Activated CD8-positive, alpha-beta memory T cell treated with anti-CD3 and anti-CD28 coated beads for 36 hours (primary cell): ENCODE measurements around the gene MYO1C. TPM values are rescaled to one million over a fixed set of nuclear protein-coding genes. Genes with fewer than 3 reads are reported as not detected.

ENCODE experiments used
- CTCF ChIA-PET: fragments of 350-600 bp; sonication (Branson Sonifier 250); formaldehyde crosslinking; loops from one replicate; lab custom pipeline; 2021; ENCODE audit warnings: antibody characterized with exemption; lab: Charles Lee
- POLR2A ChIA-PET: fragments of 350-600 bp; sonication (Branson Sonifier 250); formaldehyde crosslinking; loops from one replicate; lab custom pipeline; 2021; ENCODE audit warnings: antibody characterized with exemption; lab: Charles Lee
- total RNA-seq, 2 experiments: library from RNA; stranded (reverse); gene quantifications; one replicate each; pipeline ENCODE4 v1.2.3, GENCODE V29; 2021

Gene MYO1C
- total RNA-seq, 2 experiments from 2014 or later = 30.4 to 31.4 TPM

DNA sequence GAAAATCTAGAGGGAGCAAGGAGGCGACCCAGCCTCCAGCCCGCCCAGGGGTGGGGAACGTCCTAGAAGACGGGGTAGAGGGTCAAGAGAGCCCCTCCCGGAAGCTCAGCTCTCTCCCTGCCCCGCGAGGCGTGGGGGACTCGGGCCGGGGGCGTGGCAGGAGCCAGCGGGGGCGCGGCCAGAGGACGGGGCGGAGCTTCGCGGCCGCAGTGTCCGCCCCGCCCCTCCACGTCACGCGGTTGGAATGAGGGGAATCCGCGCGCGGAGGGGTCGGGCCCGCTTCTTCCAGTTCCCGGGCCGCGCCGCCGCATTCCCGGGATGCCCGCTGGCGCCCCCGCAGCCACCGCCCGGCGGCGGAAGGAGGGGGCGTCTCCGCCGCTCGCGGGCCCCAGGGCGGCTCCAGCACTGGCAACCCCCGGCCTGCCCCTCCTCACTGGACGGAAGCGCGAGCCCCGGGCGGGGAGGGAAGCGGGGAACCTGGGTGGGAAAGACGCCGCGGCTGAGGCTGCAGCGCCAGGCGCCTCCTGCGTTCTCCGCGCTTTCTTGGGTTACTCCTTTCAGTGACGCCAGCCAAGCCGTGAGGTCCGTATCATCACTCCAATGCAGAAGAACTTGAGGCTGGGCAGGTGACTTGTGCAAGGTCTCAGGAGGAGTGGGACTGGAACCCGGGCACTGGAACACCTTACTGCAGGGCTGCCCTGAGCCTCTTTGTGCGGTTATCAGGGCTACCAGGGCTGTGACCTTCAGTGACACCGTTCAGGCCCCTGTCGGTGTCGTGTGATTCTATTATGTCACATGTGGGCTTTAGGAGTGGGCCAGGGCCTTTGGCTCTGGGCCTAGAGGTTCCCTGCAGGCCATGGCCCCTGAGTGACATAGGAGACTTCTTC lies 4.3 kb downstream of the MYO1C start:
- ChIA-PET CTCF (interaction anchor here (1.0 to 2.3 kb wide), 3 partner anchors 12 to 123 kb away, joined by 3 to 6 read pairs (median 6); no protein-coding TSS in a partner anchor), POLR2A (interaction anchor here (0.6 to 1.2 kb wide), 4 partner anchors 25 to 1093 kb away, joined by 3 to 4 read pairs (median 4); partner anchors contain the start of gene INPP5K)

DNA sequence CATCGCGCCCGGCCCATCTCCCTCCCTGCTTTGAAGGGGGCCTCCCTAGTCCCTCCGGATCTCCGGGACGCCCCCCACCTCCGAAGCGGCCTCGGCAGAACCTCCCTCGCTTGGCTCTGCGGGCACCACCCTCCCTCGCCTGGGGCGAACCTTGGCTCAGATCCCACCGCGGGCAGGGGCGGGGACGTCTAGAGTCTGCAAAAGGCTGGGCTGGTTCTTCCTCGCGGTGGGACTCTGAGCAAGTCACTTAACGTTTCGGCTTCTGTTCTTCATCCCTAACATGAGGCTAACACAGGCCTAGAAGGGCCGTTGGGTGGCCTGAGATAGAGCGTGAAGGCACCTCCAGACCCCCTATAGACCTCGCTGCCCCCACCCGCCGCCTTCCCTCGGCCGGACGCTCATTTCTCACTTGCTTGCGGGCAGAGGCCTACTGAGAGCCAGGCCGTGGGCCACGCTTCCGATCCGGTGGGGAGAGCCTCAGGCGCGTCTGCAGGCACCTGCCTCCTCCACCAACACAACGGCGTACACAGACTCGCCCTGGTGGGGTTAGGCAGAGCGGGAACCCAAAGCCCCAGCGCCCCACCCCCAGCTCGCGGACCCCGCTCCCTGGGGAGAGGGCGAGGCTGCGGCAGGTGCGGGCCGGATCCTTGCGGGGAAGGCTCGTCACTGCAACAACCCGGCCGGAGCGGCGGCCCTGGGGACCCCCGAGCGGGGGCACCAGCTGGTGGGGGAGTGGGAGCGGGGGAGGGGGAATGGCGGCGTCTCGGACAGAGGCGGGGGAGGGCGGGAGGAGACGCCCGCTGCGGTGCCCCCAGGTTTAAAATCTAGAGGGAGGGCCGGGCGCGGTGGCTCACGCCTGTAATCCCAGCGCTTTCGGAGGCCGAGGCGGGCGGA lies 5.4 kb downstream of the MYO1C start:
- POLR2A ChIA-PET = interaction anchor here (0.5 to 1.2 kb wide), 6 partner anchors 24 to 1094 kb away, joined by 3 to 5 read pairs (median 4); partner anchors contain the start of gene INPP5K
- CTCF ChIA-PET = interaction anchor here (1.0 to 2.3 kb wide), 4 partner anchors 10 to 143 kb away, joined by 3 to 6 read pairs (median 4); no protein-coding TSS in a partner anchor

DNA sequence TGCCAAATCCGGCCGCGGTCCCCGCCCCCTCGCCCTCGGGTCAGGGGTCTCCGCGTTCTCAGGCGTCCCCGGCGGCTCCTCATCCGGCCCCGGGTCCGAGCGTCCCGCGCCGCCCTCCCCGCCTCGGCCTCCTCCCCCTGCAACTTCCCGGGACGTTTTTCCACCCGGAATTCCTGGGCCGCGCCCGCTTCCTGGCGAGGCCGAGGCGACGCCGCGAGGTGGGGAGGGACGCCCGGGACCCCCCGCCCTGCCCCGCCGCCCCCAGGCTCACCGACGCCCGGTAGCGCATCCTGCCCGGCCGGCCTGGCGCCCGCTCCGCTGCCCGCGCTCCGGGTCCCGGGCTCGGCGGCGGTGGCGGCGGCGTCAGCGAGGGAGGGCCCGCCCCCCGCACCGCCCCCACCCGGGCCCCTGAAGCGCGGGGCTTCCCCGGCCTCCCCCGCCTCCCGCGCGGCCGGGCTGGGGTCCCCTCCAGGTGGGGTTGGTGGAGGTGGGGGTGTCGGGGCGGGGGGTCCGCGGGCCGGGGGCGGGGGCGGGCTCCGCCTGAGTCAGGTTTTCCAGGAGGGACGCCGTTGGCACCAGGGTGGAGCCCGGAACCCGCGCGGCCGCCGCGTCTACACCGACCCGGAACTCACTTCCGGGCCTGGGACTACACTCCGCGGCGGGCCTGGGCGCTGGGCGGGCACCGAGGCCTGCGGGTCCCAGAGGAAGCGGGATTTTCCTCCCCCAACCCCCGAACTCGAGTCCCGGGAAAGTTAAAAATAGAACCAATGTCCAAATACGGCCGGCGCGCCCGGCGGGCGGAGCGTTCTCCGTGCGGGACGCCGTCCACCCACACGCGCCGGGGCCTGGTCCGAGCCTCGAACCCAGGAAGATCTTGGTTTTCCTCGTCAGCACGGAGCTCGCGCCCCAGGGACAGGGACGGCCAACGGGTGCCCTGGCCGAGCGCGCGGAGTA lies 6.8 kb downstream of the MYO1C start:
- POLR2A ChIA-PET = no interaction called here

DNA sequence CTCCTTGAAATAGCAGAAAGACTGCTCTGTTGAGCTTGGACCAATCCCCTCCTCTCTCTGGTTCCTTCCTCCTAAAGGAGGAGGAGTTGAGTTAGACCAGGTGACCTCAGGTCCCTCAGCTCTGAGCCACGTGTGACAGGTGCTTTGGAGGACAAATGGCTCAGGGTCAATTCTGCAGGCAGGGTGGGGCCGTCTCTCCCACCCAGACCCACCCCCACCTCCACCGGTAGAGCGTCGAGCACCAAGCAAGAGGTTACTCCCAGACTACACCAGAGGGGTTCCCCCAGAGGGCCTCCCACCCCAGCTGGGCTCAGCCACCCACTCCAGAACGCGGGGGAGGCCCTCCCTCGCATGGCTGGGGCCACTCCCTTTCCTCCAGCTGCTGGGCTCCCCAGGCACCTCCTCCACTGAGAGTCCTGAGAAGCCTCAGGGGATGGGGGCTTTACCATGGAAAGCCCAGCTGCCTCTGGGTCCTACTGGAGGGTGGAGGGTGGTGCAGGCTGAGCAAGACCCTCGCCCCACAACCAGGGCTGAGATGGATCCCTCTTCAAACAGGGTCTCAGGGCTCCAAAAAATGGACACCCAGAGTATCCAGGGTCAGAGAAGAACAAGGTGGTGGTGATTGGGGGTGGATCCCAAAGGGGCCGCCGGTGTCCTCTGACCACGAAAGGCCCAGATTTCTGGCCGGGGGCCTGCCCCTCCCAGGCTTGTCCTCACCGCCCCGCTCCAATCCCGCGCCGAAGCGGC lies 7.6 kb downstream of the MYO1C start:
- CTCF ChIA-PET = no interaction called here
- POLR2A ChIA-PET = no interaction called here

More for the DNA sequence above, 6.8 kb downstream of the MYO1C start:
- CTCF ChIA-PET = no interaction called here

DNA sequence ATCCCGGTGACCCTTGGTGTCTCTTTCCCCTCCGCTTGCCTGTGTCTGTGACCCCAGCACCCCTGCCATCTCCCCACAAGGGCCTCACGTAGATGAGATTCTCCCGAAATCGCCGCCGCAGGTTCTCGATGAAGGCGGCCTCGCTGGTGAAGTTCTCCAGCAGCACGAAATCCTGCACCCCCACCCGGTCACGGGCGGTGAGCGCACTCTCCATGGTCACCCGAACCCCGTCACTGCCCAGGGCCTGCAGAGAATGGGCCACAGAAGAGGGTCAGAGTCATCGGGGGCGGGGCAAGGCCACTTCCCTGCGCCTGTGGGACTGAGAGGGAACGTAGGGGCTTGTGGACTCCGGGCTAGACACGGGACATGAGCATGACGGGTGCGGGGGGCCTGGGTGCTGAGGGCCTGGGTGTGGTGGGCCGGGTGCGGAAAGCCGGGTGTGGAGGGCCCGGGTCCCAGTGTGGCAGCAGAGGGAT lies 8.4 kb downstream of the MYO1C start:
- ChIA-PET CTCF (no interaction called here), POLR2A (no interaction called here)

DNA sequence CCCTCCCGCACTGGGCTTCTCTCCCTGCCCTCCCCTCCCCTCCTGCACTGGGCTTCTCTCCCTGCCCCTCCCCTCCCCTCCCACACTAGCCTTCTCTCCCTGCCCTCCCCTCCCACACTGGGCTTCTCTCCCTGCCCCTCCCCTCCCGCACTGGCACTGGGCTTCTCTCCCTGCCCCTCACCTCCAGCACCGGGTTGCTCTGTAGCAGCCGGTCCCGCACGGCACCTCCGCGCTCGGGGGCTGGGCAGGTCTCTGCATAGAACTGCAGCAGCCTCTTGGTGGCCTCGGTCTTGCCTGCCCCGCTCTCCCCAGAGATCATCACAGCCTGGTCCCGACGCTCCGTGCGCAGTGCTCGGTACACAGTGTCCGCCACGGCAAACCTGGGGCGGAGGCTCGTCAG lies 9.8 kb downstream of the MYO1C start:
- POLR2A ChIA-PET = interaction anchor here (0.6 kb wide), 1 partner anchor 27 kb away, joined by 8 read pairs; the partner anchor contains the start of gene CRK
- CTCF ChIA-PET = no interaction called here

DNA sequence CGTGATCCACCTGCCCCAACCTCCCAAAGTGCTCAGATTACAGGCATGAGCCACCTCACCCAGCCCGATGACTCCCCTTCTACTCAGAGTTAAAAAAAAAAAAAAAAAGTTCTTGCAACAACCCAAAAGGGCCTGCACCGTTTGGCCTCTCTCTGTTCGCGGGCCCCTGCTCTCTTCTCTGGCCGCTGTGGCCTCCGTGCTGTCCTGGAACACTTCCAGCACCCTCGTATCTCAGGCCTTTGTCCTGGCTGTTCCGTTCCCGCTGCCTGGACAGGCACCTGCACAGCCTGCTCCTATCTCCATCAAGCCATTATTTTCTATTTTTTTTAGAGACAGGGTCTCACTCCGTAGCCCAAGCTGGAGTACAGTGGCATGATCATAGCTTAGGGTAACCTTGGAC lies 10.8 kb downstream of the MYO1C start:
- POLR2A ChIA-PET = interaction anchor here (0.6 kb wide), 1 partner anchor 48 kb away, joined by 7 read pairs; no protein-coding TSS in a partner anchor
- CTCF ChIA-PET = no interaction called here

DNA sequence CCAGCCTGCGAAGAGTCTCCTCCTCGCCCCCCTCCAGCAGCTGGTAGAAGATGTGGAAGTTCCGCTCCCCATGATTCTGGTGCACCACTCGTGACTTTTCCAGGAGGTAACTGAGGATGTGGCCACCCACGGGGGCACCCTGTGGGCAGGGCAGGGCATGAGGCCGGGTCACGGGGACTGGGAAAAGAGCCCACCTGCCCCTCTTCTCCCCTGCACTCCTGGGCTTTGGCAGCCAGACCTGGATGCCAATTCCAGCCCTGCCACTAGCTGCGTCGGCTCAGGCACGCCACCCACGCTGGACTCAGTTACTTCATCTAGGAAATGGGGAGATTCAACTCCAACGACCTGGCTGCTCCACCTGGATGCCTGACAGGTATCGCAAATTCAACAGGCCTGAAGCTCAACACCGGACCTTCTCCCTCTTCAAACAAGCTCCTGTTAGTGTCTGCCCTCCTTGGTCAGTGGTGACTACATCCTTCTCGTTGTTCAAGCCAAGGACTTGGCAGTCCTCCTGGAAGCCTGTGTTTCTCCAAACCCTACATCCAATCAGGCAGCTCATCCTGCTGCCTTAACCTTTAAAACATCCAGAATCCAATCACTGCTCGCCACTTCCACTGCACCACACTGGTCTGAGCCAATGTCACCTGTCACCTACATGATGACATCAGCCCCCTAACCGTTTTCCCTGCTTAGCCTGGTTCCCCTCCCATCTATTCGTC lies 11.6 kb downstream of the MYO1C start:
- CTCF ChIA-PET = no interaction called here
- POLR2A ChIA-PET = no interaction called here

DNA sequence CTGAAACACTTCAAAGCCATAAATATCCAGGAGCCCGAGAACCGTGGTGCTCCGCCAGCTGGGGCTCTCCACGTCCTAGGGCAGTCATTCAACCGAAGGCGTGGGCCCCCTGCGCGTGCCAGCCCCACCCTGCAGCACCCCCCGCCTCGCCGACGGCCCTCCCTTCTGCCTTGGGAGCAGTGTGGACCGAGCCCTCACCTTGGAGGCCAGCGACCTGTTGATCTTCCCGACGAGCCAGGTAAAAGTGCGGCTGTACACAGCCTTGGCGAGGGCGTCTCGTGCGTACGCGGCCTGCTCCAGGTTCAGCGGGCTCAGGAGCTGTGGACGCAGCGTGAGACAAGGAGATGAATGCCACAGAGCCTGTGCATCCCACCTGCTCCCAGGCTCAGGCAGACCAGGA lies 14.1 kb downstream of the MYO1C start:
- CTCF ChIA-PET = no interaction called here

DNA sequence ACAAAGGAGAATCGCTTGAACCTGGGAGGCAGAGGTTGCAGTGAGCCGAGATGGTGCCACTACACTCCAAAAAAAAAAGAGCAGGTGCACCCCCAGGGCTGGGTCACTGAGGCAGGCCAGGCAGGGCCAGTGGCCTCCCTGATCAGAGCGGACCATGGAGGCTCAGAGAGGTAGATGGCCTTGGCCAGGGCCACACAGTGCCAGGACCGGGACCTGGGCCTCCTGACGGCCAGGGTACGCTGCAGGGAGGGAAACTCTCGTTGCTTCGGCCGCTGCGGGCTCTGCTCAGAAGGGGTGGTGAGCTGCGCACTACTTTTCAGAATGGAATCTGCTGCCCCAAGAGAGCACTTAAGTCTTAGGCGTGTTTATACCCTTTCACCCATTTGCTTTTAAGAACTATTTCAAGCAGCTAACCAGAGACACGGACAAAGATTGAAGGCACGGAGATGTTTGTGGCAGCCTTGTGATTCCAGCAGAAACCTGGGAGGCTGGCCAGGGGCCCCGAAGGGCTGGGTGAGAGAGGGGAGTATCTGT lies 17.1 kb downstream of the MYO1C start:
- POLR2A ChIA-PET = no interaction called here
- CTCF ChIA-PET = no interaction called here

More for the DNA sequence above, 14.1 kb downstream of the MYO1C start:
- POLR2A ChIA-PET = no interaction called here

DNA sequence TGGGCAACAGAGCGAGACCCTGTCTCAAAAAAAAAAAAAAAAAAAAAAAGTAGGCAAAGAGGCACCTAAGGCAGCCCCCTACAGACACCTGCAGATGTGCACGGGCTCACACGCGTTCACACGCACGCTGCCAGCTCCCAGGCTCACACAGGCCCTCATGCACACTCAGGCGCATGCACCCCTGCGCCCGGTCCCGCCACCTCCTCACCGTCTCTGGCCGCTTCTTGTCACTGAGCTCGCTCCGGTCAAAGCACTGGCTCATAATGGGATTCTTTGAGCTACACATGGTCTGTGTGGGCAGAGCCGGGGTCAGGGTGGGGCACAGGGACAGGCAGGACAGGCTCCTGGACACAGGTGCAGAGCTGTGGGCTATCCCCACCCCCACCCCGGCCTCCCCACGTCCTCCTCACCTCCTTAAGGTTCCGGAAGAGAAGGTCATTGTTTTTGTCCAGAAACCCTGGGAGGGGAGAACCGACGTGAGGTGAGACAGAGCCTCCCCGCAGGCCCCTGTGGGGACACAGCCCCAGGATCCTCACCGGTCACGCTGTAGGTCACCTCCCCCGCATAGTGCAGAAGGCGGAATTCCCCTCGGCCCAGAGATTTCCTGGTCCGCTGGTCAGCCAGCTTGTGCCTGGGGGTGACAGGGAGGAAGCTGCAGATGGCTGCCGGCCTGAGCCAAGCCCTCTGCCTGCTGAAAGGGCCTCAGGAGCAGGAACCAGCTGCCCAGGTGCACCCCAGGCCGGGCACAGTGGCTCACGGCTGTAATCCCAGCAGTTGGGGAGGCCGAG lies 17.9 kb downstream of the MYO1C start:
- CTCF ChIA-PET = no interaction called here
- POLR2A ChIA-PET = interaction anchor here (0.6 kb wide), 1 partner anchor 113 kb away, joined by 4 read pairs; no protein-coding TSS in a partner anchor

DNA sequence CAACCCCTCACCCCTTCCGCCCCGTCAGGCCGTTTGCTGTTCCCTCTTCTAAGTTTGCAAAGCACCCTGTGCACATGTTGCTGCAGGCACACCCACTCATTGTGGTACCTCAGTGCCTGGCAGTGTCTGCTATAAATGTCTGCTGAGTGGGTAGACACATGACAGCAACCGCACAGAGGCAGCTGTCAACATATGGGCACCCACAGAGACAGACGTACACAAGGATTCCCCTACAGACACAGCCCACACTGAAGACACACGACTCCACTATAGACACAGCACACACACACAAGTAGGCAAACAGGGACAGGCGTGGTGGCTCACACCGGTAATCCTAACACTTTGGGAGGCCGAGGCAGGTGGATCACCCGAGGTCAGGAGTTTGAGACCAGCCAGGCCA lies 18.6 kb downstream of the MYO1C start:
- ChIA-PET CTCF (no interaction called here), POLR2A (interaction anchor here (0.6 kb wide), 1 partner anchor 112 kb away, joined by 4 read pairs; no protein-coding TSS in a partner anchor)

DNA sequence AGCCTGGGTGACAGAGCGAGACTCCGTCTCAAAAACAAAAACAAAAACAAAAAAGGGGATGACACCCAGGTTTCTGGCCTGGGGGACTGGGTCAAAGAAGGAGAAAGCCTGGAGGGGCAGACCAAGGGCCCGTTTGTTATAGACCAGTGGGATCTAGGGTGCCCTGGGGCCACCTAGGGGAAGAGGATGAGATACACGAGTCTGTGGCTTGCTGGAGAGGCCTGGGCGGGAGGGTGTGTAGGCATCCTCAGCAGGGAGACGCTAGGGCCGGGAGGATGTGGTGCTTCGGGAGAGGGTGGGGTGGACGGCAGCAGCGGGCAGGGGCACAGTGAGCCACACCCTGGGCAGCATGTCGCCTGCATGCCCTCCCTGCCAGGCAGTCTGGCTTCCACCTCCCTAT lies 19.3 kb downstream of the MYO1C start:
- CTCF ChIA-PET = no interaction called here
- POLR2A ChIA-PET = no interaction called here

DNA sequence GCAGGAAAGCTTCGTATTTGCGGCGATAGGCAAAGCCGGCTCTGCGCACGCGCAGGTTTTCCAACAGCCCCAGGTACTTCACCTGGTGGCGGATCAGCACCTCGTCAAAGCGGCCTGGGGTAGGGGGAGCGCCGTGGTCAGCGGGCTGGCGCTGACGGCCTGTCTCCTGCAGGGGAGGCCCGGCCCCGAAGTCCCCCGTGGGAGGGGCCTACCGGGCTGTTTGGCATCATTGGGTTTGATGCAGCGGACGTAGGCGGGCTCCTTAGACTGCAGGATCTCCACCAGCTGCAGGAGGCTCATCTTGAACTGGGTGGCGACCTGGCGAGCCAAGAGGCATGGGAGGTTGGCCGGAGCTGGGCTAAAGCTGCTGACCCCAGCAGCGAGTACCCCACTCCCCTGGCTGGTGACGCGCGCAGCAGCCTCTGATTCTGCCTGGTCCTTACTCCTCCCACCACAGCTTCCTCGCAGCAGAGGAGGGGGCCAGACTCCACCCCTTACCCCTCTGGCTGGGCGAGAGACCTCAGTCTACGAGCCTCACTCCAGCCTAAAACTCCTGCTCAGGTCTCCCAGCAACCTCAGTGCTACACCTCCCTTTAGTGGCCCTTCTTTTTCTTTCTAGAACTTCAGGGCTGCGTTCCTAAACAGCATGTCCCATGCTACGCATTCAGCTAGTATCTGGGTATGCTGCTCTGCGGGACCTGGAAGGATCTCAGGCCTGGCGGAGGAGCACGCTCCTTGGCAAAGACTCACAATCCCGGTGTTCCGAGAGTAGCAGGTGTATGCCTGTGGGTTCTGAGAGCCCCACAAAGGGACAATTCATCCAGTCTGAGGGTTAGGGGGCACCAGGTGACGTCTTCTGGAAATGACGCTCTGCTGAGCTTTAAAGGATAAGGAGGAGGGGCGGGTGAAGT lies 20.3 kb downstream of the MYO1C start:
- POLR2A ChIA-PET = no interaction called here
- CTCF ChIA-PET = interaction anchor here (0.5 kb wide), 1 partner anchor 157 kb away, joined by 4 read pairs; no protein-coding TSS in a partner anchor

DNA sequence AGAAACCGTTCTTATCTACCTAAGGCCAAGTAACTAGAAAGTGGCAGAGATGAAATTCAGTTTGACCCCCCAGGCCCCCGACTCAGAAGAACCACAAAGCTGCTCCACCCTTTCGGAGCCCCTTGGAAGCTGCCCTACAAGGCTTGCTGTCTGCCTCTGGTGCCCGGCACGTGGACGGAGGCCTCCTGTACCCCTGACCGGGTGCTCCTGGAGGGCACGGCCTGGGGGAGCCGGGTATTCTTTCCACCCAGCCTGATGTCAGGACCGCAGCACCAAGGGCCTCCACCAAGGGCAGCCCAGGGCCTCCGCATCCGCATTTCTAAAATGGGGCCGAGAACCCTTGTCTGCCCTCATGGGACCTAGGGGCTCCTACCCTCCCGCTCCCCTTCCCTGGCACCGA lies 21.0 kb downstream of the MYO1C start:
- CTCF ChIA-PET = no interaction called here

More for the DNA sequence above, 21.0 kb downstream of the MYO1C start:
- POLR2A ChIA-PET = no interaction called here
